GM12878 (cell line): ENCODE data around the gene SEC14L1. TPM values are rescaled to one million over a fixed set of nuclear protein-coding genes. Genes with fewer than 3 reads are reported as not detected.

Source experiments
- ATAC-seq: fragments of 200-7000 bp; cut with Tn5 transposase; 3 replicates; pipeline ENCODE4 v1.9.1; 2020; ENCODE audit warnings: mild to moderate bottlenecking, moderate library complexity
- BruUV-seq: library from RNA; stranded (reverse); fragments of 400-500 nt; replicated peaks from 2 replicates; lab custom pipeline; 2021; lab: Mats Ljungman, UMichigan
- CTCF ChIA-PET: fragments of 300-600 bp; sonication (Branson Sonifier 250); formaldehyde crosslinking; extraction: SDS; loops from one replicate; lab custom pipeline; 2021; ENCODE audit warnings: inconsistent platforms; lab: Yijun Ruan, JAX
- POLR2A ChIA-PET: fragments of 350-600 bp; formaldehyde crosslinking; extraction: SDS; loops from one replicate; lab custom pipeline; 2021; ENCODE audit warnings: inconsistent platforms; lab: Charles Lee
- RAD21 ChIA-PET: fragments of 300-600 bp; sonication (Branson Sonifier 250); formaldehyde crosslinking; loops from one replicate; lab custom pipeline; 2023; ENCODE audit warnings: antibody characterized with exemption; ENCODE audit not compliant: unreplicated experiment; lab: Charles Lee
- SMC1A ChIA-PET: fragments of 300-600 bp; sonication (Branson Sonifier 250); formaldehyde crosslinking; loops from one replicate; lab custom pipeline; 2023; ENCODE audit not compliant: unreplicated experiment, uncharacterized antibody; lab: Charles Lee
- DNase-seq: peaks from one replicate; pipeline ENCODE4 v3.0.0-alpha.2; 2011; ENCODE audit warnings: low read depth, low spot score
- FAIRE-seq: peaks from 3 replicates; lab custom pipeline; 2011; peaks lifted over from hg19 to GRCh38; lab: Jason Lieb, UNC
- H2AFZ ChIP-seq: 2 replicates; pipeline ENCODE4 v1.6.0; 2011; ENCODE audit warnings: low read depth, low read length, control low read depth; ENCODE audit not compliant: control insufficient read depth
- H3K27ac ChIP-seq: 2 replicates; pipeline ENCODE4 v1.5.1; 2011; ENCODE audit warnings: control low read depth; ENCODE audit not compliant: control insufficient read depth, insufficient read depth
- H3K27me3 ChIP-seq, 2 experiments: replicated peaks in 1 of 2; 2 replicates each; pipeline versions ENCODE4 v1.6.0 to v1.6.1; 2011; ENCODE audit warnings: low read length in 1 of 2; ENCODE audit not compliant: control insufficient read depth in 2 of 2, insufficient read depth in 2 of 2
- H3K36me3 ChIP-seq, 2 experiments: 2 replicates each; pipeline ENCODE4 v1.5.1; 2011; ENCODE audit warnings: low read length in 1 of 2; ENCODE audit not compliant: control insufficient read depth in 2 of 2, insufficient read depth in 2 of 2
- H3K4me1 ChIP-seq: 2 replicates; pipeline ENCODE4 v1.6.1; 2011; ENCODE audit warnings: mild to moderate bottlenecking, low read length, moderate library complexity, mixed read lengths; ENCODE audit not compliant: control insufficient read depth, insufficient read depth
- H3K4me2 ChIP-seq: 2 replicates; pipeline ENCODE4 v1.6.0; 2011; ENCODE audit warnings: control low read depth; ENCODE audit not compliant: control insufficient read depth, insufficient read depth
- H3K4me3 ChIP-seq: fragments of 200-600 bp; sonication (generic); 2 replicates; pipeline ENCODE4 v1.5.1; 2016
- H3K79me2 ChIP-seq: 2 replicates; pipeline ENCODE4 v1.6.0; 2011; ENCODE audit warnings: low read length; ENCODE audit not compliant: control insufficient read depth, insufficient read depth
- H3K9ac ChIP-seq: 2 replicates; pipeline ENCODE4 v1.8.0; 2011; ENCODE audit warnings: low read length, control low read depth, mixed read lengths; ENCODE audit not compliant: control insufficient read depth, insufficient read depth
- H3K9me3 ChIP-seq: replicated peaks from 3 replicates; pipeline ENCODE4 v1.5.1; 2011; ENCODE audit warnings: mild to moderate bottlenecking, low read length; ENCODE audit not compliant: control insufficient read depth, insufficient read depth
- H4K20me1 ChIP-seq: 2 replicates; pipeline ENCODE4 v1.6.0; 2011; ENCODE audit not compliant: control insufficient read depth, insufficient read depth
- MEF2B ChIP-seq: fragments of 450-650 bp; IDR thresholded peaks from 2 replicates; pipeline ENCODE4 v1.6.1; 2018; ENCODE audit warnings: mild to moderate bottlenecking, moderate library complexity; ENCODE audit not compliant: partially characterized antibody, poor library complexity, severe bottlenecking
- SIN3A ChIP-seq: IDR thresholded peaks from 2 replicates; pipeline ENCODE4 v1.6.1; 2012; ENCODE audit warnings: low read depth, low read length, improper control_type of control experiment
- STAT1 ChIP-seq: fragments of 450-650 bp; conservative IDR thresholded peaks from 2 replicates; pipeline ENCODE4 v1.6.1; 2014; ENCODE audit warnings: antibody characterized with exemption, mild to moderate bottlenecking
- ZNF24 ChIP-seq: fragments of 450-650 bp; IDR thresholded peaks from 2 replicates; pipeline ENCODE4 v1.6.1; 2017; ENCODE audit warnings: antibody characterized with exemption, mild to moderate bottlenecking
- WGBS: methylation state at CpG from one replicate; pipeline ENCODE4 v1.1.6; 2016; ENCODE audit warnings: low lambda C conversion rate; ENCODE audit not compliant: insufficient replicate concordance, insufficient coverage; ENCODE audit errors: missing lambda C conversion rate; 5-methylcytosine and 5-hydroxymethylcytosine counted together
- in situ Hi-C: fragments of 300-500 bp; cut with MboI; formaldehyde crosslinking; loops from 9 replicates; pipeline ENCODE4 v1.14.3; 2018; ENCODE audit warnings: mixed read lengths
- intact Hi-C: fragments of 100-400 bp; cut with micrococcal nuclease; formaldehyde crosslinking; loops from one replicate; pipeline ENCODE4 v1.14.2; 2022; ENCODE audit not compliant: unreplicated experiment
- polyA plus RNA-seq, 11 experiments: library from polyadenylated mRNA; depleted of rRNA in 4 of 11; unstranded in 6 of 11; stranded (reverse) in 5 of 11; fragments of >200 nt; fragmentation: Nextera tagmentation in 4 of 11; fragmentation: Illumina TruSeq in 1 of 11; extraction: Ambion mirVana in 4 of 11; extraction: Trizol in 1 of 11; gene quantifications; 1 replicate in 1 of 11; 2 replicates in 10 of 11; pipeline versions ENCODE4 v1.2.1 to v1.2.3, GENCODE V29; 2011 to 2016; ENCODE audit warnings: inconsistent platforms in 2 of 11, missing spikeins in 2 of 11, low read depth in 1 of 11
- total RNA-seq, 4 experiments: library from RNA; depleted of rRNA in 3 of 4; stranded (reverse); fragments of >200 nt in 3 of 4; fragmentation: Illumina TruSeq in 1 of 4; extraction: Trizol in 1 of 4; gene quantifications; 2 replicates each; pipeline versions ENCODE4 v1.2.1 to v1.2.3, GENCODE V29; 2013 to 2021
- TF ChIP-seq, protein P1 (sequence below): fragments of 450-650 bp; IDR thresholded peaks from 2 replicates; pipeline ENCODE4 v1.6.1; 2017; ENCODE audit warnings: mild to moderate bottlenecking, moderate library complexity
- TF ChIP-seq, protein P2 (sequence below): fragments of 450-650 bp; IDR thresholded peaks from 2 replicates; pipeline ENCODE4 v1.6.1; 2018; ENCODE audit warnings: mild to moderate bottlenecking, low read depth, moderate library complexity; ENCODE audit not compliant: partially characterized antibody

SEC14L1 gene
- total and polyA plus RNA-seq, 10 of the 15 experiments (the other 5 are each of a cell fraction or from before 2014, with no cell fraction given): 6.3 to 66.1 (median 33.5) TPM

DNA sequence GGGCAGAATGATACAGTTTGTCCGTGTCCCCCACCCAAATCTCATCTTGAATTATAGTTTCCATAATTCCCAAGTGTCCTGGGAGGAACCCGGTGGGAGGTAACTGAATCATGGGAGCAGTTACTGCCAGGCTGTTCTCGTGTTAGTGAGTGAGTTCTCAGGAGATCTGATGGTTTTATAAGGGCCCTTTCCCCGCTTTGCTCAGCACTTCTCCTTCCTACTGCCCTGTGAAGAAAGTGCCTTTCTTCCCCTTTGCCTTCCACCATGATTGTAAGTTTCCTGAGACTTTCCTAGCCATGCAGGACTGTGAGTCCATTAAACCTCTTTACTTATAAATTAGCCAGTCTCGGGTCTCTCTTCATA lies 28.9 kb upstream of the SEC14L1 start (continued):
- TF ChIP-seq, protein P1, sequence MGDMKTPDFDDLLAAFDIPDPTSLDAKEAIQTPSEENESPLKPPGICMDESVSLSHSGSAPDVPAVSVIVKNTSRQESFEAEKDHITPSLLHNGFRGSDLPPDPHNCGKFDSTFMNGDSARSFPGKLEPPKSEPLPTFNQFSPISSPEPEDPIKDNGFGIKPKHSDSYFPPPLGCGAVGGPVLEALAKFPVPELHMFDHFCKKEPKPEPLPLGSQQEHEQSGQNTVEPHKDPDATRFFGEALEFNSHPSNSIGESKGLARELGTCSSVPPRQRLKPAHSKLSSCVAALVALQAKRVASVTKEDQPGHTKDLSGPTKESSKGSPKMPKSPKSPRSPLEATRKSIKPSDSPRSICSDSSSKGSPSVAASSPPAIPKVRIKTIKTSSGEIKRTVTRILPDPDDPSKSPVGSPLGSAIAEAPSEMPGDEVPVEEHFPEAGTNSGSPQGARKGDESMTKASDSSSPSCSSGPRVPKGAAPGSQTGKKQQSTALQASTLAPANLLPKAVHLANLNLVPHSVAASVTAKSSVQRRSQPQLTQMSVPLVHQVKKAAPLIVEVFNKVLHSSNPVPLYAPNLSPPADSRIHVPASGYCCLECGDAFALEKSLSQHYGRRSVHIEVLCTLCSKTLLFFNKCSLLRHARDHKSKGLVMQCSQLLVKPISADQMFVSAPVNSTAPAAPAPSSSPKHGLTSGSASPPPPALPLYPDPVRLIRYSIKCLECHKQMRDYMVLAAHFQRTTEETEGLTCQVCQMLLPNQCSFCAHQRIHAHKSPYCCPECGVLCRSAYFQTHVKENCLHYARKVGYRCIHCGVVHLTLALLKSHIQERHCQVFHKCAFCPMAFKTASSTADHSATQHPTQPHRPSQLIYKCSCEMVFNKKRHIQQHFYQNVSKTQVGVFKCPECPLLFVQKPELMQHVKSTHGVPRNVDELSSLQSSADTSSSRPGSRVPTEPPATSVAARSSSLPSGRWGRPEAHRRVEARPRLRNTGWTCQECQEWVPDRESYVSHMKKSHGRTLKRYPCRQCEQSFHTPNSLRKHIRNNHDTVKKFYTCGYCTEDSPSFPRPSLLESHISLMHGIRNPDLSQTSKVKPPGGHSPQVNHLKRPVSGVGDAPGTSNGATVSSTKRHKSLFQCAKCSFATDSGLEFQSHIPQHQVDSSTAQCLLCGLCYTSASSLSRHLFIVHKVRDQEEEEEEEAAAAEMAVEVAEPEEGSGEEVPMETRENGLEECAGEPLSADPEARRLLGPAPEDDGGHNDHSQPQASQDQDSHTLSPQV: no peak
- TF ChIP-seq, all 136 proteins: peak for 0

DNA sequence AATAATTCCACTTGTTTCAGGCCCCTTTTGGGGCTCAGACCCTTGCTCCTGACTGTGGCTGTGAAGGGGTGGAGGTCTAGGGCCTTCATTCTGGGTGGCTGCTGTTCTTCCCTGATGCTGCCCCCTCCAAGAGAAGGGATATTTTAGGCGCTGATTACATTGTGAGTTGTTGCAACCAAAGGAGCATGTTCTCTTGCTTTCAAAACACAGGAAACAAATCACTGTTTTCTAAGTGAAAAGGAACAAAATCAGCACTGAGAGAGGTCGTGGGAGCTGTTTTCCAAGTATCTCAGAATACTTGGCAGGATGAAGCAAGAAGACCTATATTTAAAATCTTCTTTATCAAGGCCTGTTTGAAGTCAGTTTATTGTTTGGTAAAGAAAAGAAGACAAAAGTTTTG lies 25.3 kb upstream of the SEC14L1 start:
- BruUV-seq: no TSS peak
- no peak for ATAC-seq
- CTCF ChIA-PET: interaction anchor here (0.6 kb wide), 1 partner anchor 40 kb away, joined by 6 read pairs; no protein-coding TSS in a partner anchor
- no peak for TF ChIP-seq MEF2B
- TF ChIP-seq, protein P2, sequence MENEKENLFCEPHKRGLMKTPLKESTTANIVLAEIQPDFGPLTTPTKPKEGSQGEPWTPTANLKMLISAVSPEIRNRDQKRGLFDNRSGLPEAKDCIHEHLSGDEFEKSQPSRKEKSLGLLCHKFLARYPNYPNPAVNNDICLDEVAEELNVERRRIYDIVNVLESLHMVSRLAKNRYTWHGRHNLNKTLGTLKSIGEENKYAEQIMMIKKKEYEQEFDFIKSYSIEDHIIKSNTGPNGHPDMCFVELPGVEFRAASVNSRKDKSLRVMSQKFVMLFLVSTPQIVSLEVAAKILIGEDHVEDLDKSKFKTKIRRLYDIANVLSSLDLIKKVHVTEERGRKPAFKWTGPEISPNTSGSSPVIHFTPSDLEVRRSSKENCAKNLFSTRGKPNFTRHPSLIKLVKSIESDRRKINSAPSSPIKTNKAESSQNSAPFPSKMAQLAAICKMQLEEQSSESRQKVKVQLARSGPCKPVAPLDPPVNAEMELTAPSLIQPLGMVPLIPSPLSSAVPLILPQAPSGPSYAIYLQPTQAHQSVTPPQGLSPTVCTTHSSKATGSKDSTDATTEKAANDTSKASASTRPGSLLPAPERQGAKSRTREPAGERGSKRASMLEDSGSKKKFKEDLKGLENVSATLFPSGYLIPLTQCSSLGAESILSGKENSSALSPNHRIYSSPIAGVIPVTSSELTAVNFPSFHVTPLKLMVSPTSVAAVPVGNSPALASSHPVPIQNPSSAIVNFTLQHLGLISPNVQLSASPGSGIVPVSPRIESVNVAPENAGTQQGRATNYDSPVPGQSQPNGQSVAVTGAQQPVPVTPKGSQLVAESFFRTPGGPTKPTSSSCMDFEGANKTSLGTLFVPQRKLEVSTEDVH: no peak
- TF ChIP-seq SIN3A: no peak
- no peak for TF ChIP-seq STAT1
- TF ChIP-seq ZNF24: no peak
- TF ChIP-seq, all 136 proteins: peak for 0
- Histone ChIP-seq H3K27me3 (no peaks in the 10 kb centered on the region), H3K4me3 (no peak overlapping the region), H2AFZ (no peak overlapping the region), H3K36me3 (no peaks in the 10 kb centered on the region), H4K20me1 (no peaks in the 10 kb centered on the region), H3K27ac (no peak overlapping the region), H3K4me1 (peaks cover 3% of the 10 kb centered on the region; the same call in 1 of the 2 replicates), H3K79me2 (no peaks in the 10 kb centered on the region), H3K9ac (no peak overlapping the region), H3K9me3 (no peaks in the 10 kb centered on the region), H3K4me2 (no peak overlapping the region)
- WGBS: 73% methylated on average over 2 of the region's 2 CpGs
- POLR2A ChIA-PET: interaction anchor here (0.6 kb wide), 1 partner anchor 25 kb away, joined by 3 read pairs; the partner anchor contains the start of gene SEC14L1
- DNase-seq (no peak), FAIRE-seq (no peak)
- RAD21 ChIA-PET: no interaction called here
- SMC1A ChIA-PET: no interaction called here
- intact Hi-C loops: no loop called here
- in situ Hi-C loops: no loop called here
